Measurements from ENCODE around the gene DNAJC1.

Gene DNAJC1

GRCh38 chr10:21754410-21755011 lies 249.0 kb downstream of the DNAJC1 start:
- DNase-seq: no peak

GRCh38 chr10:21753497-21754270 lies 249.8 kb downstream of the DNAJC1 start:
- DNase-seq: no peak

GRCh38 chr10:21751341-21752310 lies 251.9 kb downstream of the DNAJC1 start:
- no peak for DNase-seq

GRCh38 chr10:21750424-21750823 lies 253.1 kb downstream of the DNAJC1 start:
- DNase-seq: no peak

DNA sequence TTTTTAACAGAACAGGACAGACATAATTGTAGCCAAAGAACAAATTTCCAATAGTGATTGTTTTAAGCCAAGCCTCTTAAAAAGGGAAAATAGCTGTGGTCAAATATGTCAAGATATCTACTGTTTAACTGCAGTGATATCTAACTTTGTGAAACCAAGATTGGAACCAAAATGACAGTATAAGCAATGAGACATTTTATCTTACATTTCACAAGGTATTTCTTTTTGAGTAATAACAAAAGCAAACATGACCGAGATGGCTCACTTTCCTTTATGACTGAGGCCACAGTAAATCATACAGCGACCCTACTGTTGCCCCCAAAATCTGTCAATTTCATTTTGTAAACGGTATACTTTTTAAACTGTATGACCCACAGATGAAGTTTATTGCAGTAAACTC lies 253.7 kb downstream of the DNAJC1 start:
- no peak for DNase-seq

GRCh38 chr10:21747809-21748208 lies 255.7 kb downstream of the DNAJC1 start:
- DNase-seq: no peak

GRCh38 chr10:21746118-21746517 lies 257.4 kb downstream of the DNAJC1 start:
- no peak for DNase-seq

- DNase-seq: no peak
These were observed 259.3 kb downstream of the DNAJC1 start for GRCh38 chr10:21744223-21744622.

DNA sequence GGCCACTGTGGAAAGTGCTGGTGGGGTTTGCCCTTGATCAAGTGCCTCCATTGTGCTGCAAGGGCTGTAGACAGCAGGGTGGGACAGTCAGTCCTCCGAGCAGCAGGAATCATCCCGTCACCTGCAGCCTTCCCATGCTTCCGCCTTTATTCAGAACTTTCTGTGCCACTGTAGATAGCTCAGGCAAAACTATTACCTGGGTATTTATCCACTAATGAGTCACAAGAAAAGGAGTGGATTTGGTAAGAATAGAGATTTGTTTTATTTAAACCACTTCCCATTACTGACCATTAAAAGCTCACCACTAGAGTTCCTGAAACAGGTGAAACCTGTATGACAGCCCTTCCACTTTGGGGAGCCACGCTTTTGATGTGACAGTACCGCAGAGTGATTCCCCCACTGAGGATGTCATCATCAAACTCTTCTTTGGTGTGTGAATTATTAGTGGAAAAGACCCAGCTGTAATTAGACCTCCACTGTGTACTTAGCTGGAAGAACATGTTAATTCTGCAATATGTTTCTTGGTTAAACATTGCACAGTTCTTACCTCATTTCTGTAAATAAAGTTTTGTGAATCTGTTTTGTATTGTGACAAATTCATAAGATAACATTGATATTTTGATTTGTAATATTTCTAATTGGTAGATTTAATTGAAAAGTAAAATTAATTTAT lies 260.7 kb downstream of the DNAJC1 start:
- no peak for DNase-seq

- DNase-seq: no peak
These were observed 262.5 kb downstream of the DNAJC1 start for GRCh38 chr10:21740989-21741388.

GRCh38 chr10:21737106-21737505 lies 266.4 kb downstream of the DNAJC1 start:
- DNase-seq: no peak

- no peak for DNase-seq
These were observed 269.8 kb downstream of the DNAJC1 start for GRCh38 chr10:21733710-21734109.

DNA sequence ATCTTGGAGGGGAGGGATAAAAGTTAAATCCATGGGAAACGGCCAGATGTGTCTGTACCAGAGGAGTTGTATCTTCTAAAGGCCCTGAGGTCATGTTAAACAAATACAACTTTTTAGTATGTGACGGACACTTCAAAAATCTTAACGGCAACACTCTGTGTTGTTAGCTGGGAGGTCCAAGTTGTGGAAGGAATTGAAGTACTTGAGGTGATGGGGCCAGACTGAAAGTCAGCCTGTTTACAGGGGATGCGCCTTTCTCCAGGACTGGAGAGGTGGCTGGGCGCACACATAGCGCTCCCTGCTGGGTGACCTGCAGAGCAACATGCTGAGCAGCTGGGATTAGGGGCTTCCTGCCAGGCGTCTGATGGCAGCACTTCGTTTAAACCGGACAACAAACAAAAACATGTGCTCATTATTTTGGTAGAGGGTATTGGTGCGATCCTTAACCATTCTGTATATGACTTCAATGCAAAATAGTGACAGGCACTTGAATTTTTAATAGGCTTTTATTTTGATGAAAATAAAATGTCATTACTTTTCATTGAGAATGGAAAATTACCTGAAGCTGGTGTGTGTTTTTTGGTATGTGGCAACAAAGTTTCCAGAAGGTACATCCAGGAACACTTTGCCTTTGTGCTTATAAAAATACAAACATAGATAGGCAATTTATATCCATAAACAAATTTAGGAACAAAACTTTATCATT lies 271.3 kb downstream of the DNAJC1 start:
- DNase-seq: no peak

DNA sequence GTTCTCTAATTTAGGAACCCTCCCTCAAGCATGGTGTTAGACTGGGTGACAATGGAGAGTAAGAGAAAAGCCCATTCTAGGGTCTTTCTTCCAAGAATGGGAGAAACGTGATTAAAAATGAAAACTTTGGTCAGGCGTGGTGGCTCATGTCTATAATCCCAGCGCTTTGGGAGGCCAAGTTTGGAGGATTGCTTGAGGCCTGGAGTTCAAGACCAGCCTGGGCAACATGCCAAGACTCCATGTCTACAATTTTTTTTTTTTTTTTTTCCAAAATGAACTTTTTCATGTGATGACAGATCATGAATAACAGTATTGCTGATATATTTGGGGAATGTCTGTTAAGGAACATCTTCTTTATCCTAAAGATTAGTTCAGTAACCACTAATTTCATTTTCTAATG lies 274.9 kb downstream of the DNAJC1 start:
- DNase-seq: no peak

DNA sequence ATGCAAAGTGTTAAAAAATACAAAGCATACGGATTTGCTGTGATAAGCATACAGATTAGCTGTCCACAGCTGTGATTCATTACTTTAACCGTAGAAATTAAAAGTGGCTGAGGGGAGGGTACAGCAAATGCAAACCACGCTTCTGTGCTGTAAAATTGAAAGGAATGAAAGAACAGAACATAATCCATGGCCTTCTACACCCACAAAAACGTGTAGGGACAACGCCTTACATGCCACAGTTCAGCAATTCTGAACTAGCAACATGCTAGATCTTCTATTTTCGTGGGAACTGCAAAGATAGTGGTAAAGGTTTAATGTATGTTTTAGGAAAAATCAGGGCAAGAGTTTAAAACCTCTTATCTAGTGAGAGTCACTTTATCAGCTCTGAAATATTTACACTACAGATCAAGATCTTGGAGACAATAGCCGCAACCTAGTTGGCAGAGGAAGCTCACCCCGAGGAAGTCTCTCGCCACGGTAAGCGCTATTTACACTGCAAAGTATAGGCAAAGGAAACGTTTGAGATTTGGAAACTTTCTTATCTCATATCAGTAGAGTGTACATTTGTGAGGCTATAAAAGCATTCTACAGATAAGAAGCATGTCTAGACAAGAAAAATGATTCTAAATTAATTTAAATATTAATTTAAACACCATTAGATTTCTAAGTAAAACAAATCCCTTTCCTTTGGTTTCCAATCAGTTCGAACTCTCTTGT lies 275.9 kb downstream of the DNAJC1 start:
- no peak for DNase-seq

DNA sequence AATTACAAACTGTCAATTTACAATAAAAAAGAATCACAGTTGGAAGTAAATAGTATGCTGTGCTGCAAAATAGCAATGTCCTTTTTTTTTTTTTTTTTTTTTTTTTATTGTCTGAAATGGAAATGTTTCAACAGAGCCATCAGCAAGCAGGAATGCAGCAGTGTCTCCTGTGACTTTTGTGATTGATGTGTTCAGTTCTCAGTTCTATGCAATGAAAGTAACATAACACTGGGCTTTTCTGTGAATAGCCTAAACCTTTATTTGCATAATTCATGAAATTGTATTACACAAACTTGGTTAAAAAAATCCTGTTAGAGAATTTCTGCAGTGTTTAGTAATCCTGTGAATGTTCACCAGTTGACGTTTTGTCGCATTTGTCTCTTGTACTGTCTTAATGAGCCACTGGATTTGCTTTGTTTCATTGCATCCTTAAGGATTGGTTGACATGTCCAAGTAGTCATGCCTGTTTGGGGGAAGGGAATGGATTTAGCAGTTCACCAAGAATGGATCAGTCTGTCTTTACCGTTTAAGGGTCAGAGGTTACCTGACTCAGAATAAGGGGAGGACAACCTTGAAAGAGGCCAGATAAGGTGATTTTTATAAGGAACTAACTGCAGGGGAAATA lies 276.8 kb downstream of the DNAJC1 start:
- no peak for DNase-seq

DNA sequence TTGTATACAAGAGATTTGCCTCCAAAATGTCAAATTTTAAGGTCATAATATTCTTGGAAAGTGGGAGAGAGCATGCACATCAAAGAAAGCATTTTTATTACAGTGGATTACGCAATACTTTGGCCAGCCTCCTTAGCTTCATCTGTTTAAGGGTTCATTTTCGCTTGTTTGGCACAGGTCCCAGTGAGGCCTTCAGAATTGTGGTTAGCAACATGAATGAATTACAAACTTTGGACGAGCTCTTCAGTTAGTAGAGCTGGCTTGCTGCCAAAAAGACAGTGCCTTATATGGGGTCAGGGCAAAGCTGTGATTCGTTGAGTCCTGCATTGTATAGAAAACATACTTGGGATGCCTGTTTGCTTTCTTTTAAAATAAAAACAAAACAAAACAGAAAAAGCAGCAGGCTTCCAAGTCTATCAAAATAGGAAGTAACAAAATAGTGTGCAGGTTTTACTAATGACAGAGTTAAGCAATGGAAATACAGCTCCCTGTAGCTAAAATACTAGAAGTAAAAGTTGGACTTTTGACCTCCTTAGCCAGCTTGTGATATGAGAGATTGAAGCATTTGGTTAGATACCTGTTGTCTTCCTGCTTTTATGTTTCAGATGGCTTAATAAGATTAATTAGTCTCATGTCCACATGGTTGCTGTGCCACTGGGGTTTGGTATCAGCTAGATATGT lies 278.7 kb downstream of the DNAJC1 start:
- peak; percentile 80 for DNase-seq

GRCh38 chr10:21724020-21724589 lies 279.4 kb downstream of the DNAJC1 start:
- DNase-seq: no peak

DNA sequence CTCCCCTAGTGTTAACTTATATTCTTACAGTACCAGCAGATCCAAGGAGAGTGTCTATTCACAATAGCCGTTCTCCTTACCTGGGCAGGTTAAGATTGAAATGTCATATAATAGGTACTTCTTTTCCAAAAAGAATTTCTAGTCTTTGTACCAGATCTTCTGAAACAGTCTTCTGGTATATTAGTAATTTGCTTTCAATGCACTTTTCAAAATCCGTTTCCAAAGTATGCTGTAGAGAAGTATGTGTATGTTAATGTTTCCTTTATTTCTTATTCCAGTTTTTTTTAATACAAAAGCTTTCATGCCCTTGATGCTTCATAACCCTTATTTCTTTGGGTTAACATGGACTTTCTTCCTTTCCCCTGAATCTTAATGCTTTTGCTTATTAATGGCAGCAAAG lies 281.3 kb downstream of the DNAJC1 start:
- DNase-seq: no peak

DNA sequence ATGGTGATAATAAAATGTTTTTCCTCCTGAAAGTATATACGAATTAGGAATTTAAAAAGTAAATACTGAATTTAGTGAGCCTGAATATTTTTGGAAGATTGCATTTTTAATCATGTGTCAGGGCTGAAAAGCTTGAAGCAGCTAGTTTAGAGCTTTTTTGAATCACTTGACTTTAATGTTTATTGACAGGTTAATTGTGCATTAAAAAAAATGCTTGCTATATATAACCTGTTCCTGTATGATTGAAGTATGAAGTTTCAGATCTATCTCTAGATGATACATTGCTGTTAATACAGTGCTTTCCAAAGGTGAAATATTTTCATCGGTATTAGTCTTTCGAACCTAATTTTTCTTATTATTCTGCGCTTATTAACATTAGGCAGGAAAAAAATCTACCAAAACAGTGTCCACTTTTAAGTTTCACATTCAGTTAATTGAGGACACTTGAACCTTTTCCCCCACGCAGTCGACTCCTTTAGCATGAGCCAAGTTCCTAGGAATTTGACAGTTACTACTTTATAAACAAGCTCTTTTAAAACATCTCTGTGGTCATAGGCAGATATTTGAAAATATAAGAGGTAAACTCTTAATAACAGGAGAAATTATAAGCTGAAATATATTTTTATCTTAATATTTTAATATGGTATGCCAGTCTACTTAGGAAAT lies 282.4 kb downstream of the DNAJC1 start:
- DNase-seq: no peak

All from NCI-H2029 (cell line).